Middle frontal gyrus (tissue), 1 donor: ENCODE results near the gene GRID1.
A peak's percentile ranks its signal among the peaks of the same experiment; 100 is the strongest.

ENCODE experiments used
- DNase-seq: peaks from one replicate; pipeline ENCODE4 v3.0.0-alpha.2; 2015; ENCODE audit warnings: low spot score; ENCODE audit errors: extremely low spot score

The GRID1 gene

GRCh38 chr10:86231796-86232560 is 134.6 kb downstream of the GRID1 start:
- DNase-seq: no peak

DNA sequence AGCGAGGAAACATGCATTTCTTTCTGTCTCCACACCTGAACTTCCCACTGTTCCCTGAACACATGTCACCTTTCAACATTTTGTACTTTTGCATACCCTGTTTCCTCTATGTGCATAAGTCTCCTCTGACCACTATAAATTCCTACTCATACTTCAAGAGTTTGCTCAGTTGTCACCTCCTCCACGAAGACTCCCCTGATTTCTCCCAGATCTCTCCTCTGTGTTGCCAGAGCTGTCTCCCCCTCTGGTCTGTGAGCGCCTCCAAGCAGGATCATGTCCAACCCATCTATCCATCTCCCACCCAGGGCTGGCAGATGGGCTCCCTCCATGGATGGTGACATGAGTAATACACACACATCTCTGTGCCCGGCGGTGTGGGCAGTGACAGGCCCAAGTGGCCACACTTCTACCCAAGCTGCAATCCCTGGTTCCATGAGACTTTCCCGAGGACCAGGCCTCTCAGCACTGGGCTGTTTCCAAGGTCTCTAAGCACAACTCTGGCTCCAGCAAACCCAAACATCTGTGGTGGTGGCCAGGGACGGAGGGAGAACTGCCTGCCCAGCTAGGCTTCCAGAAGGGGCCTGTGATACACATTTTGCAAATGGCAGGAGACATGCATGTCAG is 135.9 kb downstream of the GRID1 start:
- no peak for DNase-seq

DNA sequence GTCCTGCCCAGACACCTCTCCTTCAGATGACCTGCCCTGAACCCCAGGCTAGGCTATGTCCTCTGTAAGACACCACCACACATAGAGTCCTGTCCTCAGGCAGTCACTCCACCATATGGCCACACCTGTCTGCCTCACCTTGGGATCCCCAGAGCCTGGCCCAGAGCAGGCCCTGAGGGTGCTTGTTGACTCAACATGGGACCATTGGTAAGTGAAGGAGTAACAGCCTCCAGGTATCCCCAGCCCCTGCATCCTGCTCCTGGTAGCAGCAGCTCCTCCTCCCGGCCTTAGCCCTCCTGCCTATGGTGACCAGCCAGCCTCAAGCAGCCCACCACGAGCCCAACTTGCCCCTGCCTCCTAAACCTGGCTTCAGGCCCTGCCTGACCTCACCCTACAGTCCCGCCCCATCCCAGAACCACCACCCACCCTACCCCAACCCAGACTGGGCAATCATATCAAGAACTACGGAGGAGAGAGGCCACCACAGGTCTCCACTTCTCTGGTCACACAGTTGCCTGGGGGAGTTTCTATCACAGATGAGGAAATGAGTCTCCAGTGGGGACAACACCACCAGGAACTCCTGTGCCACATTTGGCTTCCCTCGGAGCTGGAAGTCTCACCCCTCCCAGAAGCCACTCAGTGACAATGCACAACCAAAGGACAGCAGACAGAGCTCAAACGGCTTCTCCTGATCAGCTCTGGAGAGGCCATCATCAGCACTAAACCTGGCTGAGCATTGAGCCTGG is 136.6 kb downstream of the GRID1 start:
- no peak for DNase-seq

DNA sequence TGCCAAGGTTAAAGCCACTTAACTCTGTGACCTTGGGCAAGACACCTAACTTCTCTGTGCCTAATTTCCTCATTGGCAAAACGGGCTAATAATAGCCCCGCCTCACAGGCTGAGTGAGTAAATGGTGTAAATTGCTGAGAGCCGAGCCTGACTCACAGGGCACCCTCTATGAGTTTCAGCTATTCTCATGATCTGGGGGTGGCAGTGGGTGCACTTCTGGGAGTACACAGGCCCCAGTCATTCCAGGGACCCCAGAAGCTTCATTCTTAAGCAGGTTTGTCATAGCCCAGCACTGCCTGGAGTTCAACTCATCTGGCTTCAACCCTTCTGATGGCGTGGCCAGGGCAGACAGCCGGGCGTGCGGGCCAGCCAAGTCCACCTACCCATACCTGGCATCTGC is 137.2 kb downstream of the GRID1 start:
- DNase-seq: no peak

DNA sequence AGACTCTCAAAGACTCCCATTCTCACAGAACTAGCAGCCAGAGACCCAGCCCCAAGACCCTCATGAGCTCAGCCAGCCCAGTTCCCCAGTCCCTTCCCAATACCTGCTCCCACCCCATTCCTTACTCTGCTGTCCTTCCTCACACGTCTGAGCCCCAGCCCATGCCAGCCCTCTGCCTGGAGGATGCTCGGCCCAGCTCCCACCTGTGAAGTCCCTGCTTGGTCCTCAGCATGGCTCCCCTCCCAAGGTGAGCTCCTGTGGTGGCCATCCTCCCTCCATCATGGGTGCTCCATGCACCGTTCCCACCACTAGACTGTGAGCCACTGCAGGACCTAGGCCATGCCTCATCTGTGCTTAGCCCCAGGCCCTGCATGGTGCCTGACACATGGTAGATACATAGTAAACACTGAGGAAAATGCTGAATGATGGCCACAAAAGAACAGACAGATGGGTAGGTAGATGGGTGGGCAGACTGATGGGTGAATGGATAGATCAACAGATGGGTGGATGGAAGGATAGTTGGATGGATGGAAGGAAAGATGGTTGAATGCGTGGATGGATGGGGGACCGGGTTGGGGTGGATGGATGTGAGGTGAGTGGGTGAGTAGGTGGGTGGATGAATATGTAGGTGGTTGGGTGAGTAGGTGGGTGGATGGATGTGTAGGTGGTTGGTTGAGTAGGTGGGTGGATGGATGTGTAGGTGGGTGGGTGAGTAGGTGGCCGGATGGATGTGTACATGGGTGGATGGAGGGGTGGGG is 138.9 kb downstream of the GRID1 start:
- no peak for DNase-seq

- DNase-seq: no peak
Measured at GRCh38 chr10:86226781-86227201, 139.8 kb downstream of the GRID1 start.

DNA sequence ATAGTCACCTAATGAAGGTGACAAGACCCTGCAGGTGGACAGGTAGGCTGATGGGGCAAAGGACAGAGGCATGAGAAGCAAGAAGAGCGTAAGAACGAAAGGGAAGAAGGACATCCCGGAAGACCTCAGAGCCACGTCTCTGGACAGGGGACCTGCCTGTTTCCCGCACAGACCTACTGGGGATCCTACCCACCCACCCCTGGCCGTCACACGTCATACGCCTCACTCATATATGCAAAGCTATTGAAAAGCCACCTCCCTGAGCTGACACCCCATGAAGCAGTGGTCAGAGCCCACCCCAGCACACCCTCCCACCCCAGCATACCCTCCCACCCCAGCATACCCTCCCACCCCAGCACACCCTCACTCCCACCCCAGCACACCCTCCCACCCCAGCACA is 140.6 kb downstream of the GRID1 start:
- DNase-seq: no peak

DNA sequence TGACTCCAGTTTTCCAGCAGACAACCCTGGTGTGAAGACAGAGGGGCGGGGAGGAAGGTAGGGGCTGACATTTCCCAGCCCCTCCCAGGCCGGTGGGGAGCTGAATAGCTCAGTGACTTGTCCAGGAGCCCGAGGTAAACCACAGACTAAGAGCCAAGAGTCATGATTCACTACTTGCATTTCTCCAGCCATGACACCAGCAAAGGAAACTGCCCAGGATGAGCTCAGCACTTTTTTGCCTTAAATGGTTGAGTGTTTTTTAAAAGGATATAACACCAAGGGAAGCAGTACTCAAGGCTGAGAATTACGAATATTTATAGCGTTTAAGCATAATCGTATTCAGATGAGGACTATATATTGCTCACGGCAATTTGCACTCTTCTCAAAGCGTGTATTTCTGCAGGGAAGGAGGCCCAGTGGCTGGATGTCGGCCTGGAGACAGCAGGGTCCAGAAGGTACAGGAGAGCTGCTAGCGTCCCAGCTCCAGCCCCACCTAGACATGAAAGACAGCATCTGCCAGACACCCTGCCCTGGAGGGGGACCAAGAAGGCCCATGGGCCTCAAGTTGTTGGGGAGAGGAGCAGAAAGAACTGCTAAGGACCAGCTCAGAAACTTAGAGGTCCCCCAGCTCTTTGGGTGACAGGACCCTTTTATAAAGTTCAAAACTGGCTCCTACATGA is 141.4 kb downstream of the GRID1 start:
- DNase-seq: peak; percentile 15

DNA sequence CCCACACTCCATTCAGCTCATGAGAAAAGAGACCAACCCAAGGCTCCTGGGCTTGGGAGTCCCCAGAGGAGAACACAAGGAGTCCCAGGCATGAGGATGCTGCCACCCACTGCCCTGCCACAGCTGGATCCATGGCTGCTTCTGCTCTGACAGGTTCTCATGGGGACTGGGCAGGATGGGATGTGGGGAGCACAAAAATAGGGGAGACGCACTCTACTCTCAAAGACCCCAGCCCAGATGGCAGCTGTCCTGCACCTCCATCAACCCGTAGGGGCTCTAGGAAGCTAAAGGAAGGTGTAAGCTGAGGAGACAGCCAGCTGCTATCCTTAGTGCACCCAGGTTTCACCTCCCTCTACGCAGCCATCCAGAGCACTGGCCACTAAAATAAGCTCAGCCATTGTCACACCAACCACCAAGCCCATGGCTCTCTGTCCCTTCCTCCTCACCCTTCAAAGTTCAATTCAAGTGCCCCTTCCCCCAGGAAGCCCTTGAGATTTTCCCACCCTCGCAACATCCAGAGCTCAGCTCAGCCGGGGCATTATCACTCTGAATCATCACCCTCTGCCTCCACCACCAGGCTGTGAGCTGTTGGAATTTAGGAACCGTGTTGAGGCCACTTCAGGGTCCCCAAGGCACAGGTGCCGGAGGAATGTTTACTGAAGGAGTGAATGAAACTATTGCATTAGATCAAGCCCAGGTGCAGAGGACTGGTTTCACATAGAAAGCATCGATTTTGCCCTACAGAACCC is 142.1 kb downstream of the GRID1 start:
- DNase-seq: no peak

- no peak for DNase-seq
Measured at GRCh38 chr10:86223256-86223655, 143.3 kb downstream of the GRID1 start.

DNA sequence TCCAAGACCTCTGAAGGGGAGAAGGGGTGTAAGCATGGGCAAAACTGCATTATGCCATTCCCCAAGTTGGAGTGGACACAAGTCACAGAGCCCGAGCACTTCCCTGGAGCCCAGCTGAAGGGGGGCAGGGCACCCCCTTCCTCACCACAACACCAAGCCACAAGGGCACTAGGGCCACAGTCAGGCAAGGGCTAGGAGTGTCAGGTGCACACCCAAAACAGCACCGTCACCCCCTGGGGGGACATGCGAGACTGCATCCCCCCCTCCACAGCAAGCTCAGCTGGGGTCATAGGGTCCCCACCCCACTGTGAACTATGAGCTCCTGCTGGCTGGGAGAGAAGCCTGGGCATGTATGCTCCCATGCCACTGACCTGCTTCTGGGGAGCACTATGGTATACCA is 143.9 kb downstream of the GRID1 start:
- DNase-seq: no peak

DNA sequence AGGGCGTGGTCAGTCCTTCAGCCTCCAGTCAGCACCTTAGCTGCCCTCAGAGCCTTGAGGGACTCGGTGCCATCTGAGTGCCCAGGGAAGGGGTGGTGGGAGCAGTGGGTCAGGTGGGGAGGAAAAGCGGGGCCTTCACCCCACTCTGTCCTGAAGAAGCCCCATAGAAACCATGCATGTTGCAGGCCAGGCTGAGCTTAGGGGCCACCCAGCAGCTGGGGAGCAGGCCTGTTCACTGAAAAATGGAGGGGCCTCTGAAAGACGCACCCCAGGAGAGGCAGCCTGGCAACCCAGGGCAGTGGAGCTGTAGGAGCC is 144.3 kb downstream of the GRID1 start:
- no peak for DNase-seq

GRCh38 chr10:86221442-86222335 is 144.9 kb downstream of the GRID1 start:
- no peak for DNase-seq

DNA sequence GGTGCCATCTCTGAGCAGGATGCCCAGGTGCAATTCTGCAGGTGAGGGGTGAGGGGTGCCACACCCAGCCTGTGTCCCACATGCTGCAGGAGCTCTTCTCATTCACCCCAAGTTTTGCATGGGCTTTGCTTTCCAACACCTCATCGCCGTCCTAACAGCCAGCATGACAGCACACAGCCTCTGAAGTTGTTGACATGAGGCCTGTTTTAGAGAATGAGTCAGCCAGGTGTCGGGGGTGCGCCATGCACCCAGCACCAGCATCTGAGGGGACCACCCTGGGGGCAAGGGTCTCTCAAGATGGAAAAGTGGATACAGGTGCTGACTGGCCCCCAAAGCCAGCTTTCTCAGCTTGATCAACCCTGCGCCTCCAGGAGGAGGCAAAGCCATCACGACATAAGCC is 146.0 kb downstream of the GRID1 start:
- DNase-seq: no peak

DNA sequence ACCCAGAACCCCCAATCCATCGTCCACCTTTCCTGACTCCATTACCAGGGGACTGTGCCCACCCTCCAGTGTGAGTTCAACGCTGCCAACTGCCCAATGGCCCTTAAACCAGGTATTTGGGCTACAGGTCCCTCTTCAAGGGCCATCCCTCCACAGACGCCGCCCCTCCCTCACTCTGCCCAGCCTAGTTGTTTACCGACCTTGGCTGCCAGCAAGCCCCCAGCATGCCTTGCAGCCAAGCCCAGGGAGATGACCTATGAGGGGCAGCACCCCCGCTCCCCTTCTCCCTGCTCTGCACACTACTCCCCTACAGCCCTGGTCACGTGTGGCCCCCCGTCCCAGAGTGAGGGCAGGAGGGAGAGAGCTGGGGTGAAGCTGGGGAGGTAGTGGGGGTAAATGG is 147.3 kb downstream of the GRID1 start:
- no peak for DNase-seq

GRCh38 chr10:86218842-86219241 is 147.8 kb downstream of the GRID1 start:
- no peak for DNase-seq

DNA sequence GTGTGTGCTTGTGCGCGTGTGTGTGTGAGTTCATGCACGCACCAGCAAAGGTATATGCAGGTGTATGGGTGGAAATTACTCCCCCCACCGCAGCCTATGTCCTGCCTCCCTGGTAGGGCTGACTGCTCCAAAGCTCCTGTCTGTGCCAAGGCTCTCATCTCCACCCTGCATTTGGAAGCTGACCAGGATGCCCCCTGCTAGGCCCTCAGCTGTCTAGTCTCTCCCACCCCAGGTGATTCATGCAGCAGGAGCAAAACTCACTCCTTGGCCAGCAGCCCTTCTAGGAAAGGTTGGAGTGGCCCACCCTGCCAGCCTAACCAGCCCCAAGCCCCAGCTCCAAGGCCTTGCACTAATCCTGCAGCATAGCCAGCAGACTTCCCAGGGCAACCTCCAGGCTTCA is 148.4 kb downstream of the GRID1 start:
- DNase-seq: no peak

- DNase-seq: no peak
Measured at GRCh38 chr10:86217371-86218080, 149.1 kb downstream of the GRID1 start.

DNA sequence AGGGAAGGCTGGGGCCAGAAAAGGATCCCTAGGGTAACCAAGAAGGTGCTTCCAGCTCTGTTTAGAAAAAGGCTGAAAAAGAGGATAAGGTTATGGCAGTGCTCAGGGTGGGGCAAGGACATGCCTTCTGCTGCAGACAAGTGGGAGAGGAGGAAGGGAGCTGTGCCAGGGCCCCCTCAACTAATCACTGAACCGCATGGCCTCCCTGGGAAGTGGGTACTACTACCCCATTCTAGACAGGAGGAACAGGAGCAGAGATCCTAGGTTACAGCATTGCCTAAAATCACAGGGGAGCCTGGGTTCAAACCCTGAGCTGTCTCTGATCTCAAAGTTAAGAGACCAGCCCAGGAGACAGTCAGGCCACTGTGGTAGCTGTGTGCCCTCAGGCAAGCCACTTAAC is 149.7 kb downstream of the GRID1 start:
- DNase-seq: no peak
